ENCODE data around the gene DLG1.

The DLG1 gene

DNA sequence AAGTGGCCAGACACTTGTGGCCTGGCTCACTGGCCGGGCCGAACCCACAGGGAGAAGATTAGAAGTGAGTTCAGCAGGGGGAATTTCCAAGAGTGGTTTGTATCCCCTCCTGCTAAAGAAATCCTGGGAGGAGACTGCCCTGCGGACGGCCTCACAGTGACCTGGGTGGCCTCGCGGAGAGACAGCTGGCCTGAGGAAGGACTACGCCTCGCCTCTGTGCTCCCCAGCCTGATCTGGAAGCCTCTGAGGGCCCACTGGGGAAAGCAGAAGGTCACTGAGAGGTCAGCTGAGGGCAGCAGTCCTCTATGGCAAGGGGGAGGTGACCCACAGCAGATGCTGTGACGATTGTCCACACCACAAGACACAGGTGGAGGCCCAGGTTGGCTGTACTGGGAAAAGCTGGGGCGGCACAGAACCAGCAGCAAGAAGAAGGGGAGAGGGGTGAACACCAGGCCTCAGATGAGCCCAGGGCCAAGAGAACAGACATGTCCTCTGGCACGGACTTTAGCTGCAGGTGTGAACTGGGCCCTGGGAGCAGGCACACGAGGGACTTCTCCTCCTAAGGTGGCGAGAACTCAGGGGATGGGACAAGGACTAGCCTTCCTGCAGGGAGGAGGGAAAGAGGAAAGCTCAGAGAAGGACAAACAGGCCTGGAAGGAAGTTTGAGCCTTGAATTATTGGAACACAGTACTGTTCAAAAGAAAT lies 37.2 kb upstream of the DLG1 start:
- TF ChIP-seq TAF1 (IDR thresholded peaks at IDR 0.05; ENCODE audit: borderline replicate concordance, insufficient read depth, low read length) (no peak), SIN3A (IDR thresholded peaks at IDR 0.05; ENCODE audit: borderline replicate concordance, insufficient read depth, low read length) (no peak), FOXP2 (optimal IDR thresholded peaks at IDR 0.05; ENCODE audit: borderline replicate concordance, extremely low read depth, extremely low read length, insufficient read depth) (no peak), POLR2AphosphoS5 (IDR thresholded peaks at IDR 0.05; ENCODE audit: low read depth, low read length) (no peak)
- TF ChIP-seq, protein P1, sequence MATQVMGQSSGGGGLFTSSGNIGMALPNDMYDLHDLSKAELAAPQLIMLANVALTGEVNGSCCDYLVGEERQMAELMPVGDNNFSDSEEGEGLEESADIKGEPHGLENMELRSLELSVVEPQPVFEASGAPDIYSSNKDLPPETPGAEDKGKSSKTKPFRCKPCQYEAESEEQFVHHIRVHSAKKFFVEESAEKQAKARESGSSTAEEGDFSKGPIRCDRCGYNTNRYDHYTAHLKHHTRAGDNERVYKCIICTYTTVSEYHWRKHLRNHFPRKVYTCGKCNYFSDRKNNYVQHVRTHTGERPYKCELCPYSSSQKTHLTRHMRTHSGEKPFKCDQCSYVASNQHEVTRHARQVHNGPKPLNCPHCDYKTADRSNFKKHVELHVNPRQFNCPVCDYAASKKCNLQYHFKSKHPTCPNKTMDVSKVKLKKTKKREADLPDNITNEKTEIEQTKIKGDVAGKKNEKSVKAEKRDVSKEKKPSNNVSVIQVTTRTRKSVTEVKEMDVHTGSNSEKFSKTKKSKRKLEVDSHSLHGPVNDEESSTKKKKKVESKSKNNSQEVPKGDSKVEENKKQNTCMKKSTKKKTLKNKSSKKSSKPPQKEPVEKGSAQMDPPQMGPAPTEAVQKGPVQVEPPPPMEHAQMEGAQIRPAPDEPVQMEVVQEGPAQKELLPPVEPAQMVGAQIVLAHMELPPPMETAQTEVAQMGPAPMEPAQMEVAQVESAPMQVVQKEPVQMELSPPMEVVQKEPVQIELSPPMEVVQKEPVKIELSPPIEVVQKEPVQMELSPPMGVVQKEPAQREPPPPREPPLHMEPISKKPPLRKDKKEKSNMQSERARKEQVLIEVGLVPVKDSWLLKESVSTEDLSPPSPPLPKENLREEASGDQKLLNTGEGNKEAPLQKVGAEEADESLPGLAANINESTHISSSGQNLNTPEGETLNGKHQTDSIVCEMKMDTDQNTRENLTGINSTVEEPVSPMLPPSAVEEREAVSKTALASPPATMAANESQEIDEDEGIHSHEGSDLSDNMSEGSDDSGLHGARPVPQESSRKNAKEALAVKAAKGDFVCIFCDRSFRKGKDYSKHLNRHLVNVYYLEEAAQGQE (IDR thresholded peaks at IDR 0.05; ENCODE audit: insufficient read depth in 1 of 2, low read depth in 2 of 2, low read length in 2 of 2): no peak

DNA sequence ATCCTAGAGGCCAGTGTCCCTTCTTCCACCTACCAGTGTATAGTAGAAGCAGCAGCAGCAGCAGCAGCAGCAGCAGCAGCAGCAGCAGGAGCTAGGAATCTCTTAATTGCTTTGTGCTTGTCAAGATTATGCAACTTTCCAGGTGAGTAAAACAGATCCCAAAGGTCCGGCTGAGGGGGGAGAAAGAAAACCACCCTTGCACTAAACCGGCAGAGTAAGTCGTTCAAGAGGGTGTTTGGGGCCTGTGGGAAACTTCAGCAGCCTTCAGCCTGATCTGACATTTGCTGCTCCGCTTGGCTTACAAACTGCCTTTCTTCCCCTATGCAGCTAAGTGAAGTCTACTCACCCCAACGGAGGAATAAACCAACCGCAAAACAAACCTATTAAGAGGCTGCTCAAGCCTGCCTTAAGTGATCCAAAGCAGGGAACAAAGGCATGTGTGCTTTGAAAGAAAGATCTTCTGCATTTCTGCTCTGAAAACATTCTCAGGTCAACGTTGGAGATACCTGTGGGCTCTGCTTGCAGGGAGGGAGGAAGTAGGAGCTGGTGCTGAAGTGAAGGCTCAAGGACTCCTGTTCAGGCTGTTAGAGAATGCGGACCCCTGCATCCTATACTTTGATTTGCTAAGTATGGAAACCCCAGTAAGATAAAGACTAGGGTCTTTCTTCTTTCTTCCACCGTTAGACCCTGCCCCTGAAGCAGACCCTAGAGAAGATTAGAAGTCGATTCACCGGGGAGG lies 35.7 kb upstream of the DLG1 start:
- TF ChIP-seq POLR2AphosphoS5 (IDR thresholded peaks at IDR 0.05; ENCODE audit: low read depth, low read length) (no peak), TAF1 (IDR thresholded peaks at IDR 0.05; ENCODE audit: borderline replicate concordance, insufficient read depth, low read length) (no peak), SIN3A (IDR thresholded peaks at IDR 0.05; ENCODE audit: borderline replicate concordance, insufficient read depth, low read length) (no peak), FOXP2 (optimal IDR thresholded peaks at IDR 0.05; ENCODE audit: borderline replicate concordance, extremely low read depth, extremely low read length, insufficient read depth) (no peak)
- TF ChIP-seq, protein P1 (IDR thresholded peaks at IDR 0.05; ENCODE audit: insufficient read depth in 1 of 2, low read depth in 2 of 2, low read length in 2 of 2): no peak

DNA sequence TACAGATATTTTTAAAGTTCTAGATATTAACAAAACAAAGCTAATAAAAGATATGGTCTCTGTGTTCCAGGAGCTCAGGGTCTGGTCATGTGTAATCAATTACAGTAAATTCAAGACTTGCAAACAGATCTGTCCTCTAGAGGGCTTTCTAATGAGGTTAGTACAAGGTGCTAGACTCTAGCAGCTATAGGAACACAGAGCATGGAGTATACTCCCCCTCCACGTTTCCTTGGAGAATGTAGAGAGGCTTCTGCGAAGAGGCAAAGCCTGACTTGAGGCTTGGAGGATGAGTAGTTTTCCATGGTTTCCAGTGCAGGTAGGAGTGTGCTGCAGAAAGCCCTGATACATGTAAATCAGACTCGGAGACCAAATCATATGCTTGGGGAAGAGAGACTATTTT lies 32.7 kb upstream of the DLG1 start:
- no peak for TF ChIP-seq SIN3A (IDR thresholded peaks at IDR 0.05; ENCODE audit: borderline replicate concordance, insufficient read depth, low read length)
- TF ChIP-seq FOXP2 (optimal IDR thresholded peaks at IDR 0.05; ENCODE audit: borderline replicate concordance, extremely low read depth, extremely low read length, insufficient read depth): no peak
- no peak for TF ChIP-seq TAF1 (IDR thresholded peaks at IDR 0.05; ENCODE audit: borderline replicate concordance, insufficient read depth, low read length)
- TF ChIP-seq POLR2AphosphoS5 (IDR thresholded peaks at IDR 0.05; ENCODE audit: low read depth, low read length): no peak
- TF ChIP-seq, protein P1 (IDR thresholded peaks at IDR 0.05; ENCODE audit: insufficient read depth in 1 of 2, low read depth in 2 of 2, low read length in 2 of 2): no peak

DNA sequence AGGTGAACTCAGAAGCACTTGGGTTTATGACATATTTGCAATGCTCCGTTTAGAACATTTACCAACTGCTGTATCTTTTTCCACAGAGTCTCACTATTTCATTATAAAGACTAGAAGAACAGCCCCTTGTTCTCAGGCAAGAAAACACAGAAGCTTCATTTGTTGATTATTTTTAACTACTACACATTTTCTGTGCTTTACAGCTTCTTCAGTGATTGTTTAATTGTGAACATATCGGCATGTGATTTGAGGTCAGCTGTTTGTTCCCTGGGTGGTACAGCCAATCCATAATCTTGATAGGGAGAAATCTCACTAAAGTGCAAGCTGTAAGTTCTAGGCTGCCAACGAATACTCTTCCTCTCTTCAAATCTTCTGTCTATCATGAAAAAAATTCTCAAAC lies 31.0 kb upstream of the DLG1 start:
- TF ChIP-seq FOXP2 (optimal IDR thresholded peaks at IDR 0.05; ENCODE audit: borderline replicate concordance, extremely low read depth, extremely low read length, insufficient read depth) (no peak), TAF1 (IDR thresholded peaks at IDR 0.05; ENCODE audit: borderline replicate concordance, insufficient read depth, low read length) (no peak), SIN3A (IDR thresholded peaks at IDR 0.05; ENCODE audit: borderline replicate concordance, insufficient read depth, low read length) (no peak), POLR2AphosphoS5 (IDR thresholded peaks at IDR 0.05; ENCODE audit: low read depth, low read length) (no peak)
- TF ChIP-seq, protein P1 (IDR thresholded peaks at IDR 0.05; ENCODE audit: insufficient read depth in 1 of 2, low read depth in 2 of 2, low read length in 2 of 2): no peak
